ENCODE measurements around the gene RASSF8.
"Not testable (repeated sequence)": the region's sequence is repeated elsewhere in the genome, so short reads cannot be mapped to it uniquely, and the experiment has no call there.

Gene RASSF8

DNA sequence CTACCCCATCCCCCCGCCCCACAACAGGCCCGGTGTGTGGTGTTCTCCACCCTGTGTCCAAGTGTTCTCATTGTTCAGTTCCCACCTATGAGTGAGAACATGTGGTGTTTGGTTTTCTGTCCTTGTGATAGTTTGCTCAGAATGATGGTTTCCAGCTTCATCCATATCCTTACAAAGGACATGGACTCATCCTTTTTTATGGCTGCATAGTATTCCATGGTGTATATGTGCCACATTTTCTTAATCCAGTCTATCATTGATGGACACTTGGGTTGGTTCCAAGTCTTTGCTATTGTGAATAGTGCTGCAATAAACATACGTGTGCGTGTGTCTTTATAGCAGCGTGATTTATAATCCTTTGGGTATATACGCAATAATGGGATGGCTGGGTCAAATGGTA lies 98.8 kb downstream of the RASSF8 start:
- not testable (repeated sequence) for DNase-seq (ENCODE audit: low read depth)

DNA sequence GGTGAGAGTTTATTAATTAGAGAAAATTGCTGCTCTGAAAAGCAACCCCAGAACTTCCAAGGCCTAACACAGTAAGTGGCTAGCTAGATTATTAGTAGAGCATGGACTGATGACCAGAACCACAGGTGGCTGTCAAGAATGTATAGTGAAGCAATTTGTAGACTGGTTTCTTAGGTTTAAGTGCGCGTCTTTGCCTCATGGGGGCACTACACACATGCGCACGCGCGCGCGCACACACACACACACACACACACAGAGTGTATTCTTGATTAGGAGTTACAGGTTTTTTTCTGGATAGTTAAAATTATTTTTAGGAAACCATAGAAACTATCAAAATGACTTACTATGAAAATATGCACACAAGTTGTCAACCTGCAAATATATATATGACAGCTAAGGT lies 99.8 kb downstream of the RASSF8 start:
- DNase-seq (ENCODE audit: low read depth) = no peak

DNA sequence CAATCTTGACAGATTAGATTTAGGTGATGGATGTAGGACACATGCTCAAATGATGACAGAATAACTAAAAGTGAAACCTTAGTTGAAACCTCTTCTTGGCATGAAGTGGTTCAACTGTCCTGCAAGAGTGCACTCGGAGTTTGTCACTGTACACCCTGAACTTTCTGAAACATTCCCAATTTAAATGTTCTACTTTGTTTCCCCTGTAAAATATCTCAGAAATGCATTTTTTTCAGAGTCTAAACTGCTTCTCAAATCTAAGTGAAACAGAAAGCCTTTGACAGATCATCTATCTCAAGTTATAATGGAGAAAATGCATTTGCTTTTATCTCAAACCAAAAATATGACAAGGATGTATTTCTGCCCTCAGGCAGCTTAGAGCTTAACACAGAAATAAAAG lies 100.3 kb downstream of the RASSF8 start:
- DNase-seq (ENCODE audit: low read depth) = no peak

DNA sequence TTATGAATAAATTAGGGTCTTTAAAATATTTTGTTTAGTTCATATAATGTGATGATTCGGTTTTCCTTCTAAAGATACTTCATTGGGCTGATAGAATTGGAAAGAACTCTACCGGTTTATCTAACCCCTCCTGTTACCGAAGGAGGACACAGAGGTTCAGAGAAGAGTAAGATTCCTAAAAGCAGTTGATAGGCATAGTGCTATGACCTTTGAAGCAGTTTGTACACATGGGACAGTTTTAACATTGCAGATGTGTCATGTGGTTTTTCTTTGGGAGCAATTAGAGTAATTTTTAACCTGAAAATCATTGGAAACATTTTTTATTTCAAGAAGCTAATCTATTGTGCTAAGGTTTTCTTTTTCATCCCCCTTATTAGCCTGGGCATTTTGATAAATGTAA lies 103.5 kb downstream of the RASSF8 start:
- DNase-seq (ENCODE audit: low read depth) = no peak

GRCh38 chr12:26062566-26062965 lies 104.1 kb downstream of the RASSF8 start:
- no peak for DNase-seq (ENCODE audit: low read depth)

GRCh38 chr12:26065451-26065850 lies 107.0 kb downstream of the RASSF8 start:
- DNase-seq (ENCODE audit: low read depth) = no peak

DNA sequence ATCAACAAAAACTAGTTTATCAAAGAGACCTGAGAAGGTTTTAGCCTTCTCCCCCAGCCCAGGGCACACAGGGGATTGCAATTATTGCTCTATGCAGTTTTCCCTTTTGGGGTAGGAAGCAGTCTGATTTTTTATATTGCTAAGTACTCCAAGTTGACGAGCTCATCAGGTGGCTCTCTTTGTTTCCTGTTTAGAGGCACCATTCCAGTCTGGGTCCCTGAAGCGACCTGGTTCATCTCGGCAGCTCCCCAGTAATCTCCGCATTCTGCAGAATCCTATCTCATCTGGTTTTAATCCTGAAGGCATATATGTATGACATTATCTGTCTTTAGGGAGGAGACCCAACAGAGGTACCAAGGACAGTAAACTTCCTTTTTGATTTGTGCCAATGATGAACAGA lies 110.0 kb downstream of the RASSF8 start:
- no peak for DNase-seq (ENCODE audit: low read depth)

GRCh38 chr12:26069796-26070195 lies 111.3 kb downstream of the RASSF8 start:
- no peak for DNase-seq (ENCODE audit: low read depth)

DNA sequence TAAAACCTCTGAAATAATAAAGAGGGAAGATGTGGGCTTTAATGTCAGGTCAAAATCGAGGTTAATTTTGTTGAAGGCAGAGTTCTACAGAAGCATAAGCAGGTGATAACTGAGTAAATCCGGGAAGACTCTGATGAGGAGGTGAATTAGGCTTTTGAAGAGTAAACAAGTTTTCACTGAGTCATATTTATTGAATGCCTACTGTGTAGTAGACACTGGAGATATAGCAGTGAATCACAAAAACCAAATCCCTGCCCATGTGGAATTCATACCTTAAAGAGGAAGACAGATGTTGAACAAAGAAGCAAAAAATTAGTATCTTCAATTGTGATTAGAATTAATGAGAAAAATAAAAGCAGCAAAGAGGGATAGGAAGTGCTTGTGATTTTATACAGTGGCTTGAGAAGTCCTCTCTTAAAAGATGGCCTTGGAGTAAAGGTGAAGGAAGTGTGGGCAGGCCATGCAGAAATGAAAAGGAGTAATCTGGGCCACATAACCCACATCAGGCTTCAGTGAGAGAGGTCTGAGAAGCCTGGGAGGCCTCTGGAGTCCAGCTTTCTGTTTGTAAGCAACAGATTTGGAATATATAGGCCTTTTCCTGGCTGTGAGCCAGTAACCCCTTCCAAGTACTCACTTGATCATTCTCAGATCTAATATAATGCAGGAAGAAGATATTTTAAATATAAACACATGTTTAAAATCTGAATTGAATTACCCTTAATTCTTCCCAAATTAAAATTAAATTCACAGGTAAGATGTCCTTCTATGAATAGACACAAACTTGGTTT lies 119.6 kb downstream of the RASSF8 start:
- no peak for DNase-seq (ENCODE audit: low read depth)

GRCh38 chr12:26080911-26081310 lies 122.4 kb downstream of the RASSF8 start:
- DNase-seq (ENCODE audit: low read depth) = no peak

DNA sequence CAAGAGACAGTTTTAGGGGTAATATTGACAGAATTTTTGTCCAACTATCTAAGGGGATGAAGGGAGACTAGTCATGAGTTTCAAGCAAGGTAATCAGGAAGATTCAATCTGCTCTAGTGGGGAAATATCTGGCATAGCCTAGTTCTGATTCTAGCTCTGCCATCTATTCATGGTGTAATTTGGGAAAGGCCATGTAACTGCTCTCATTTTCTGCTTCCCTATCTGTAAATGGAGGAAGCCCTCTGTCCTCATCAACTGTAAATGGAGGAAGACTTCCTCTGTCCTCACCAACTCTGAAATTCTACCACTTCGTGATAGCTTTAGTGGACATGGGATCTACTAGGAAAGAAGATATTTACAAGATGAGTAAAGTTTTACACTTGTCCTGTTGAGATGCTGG lies 128.5 kb downstream of the RASSF8 start:
- DNase-seq (ENCODE audit: low read depth) = no peak

DNA sequence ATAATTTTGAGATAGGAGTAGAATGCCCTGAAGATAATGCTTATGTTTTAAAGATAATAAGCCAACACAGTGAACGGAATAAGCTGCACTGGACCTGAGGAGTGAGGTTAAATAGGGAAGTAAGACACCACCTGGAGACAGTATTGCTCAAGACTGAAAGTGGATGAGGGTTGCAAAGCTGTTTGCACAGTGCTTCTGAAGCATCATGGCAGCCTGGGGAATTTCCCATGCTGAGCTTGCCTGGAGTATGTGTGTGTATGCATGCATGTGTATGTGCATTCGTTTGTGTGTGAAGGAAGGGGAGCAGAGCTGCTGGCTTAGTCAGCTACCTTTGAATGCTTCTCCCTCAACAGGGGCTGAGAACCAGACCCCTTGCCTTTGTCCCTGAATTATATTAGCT lies 130.5 kb downstream of the RASSF8 start:
- no peak for DNase-seq (ENCODE audit: low read depth)

DNA sequence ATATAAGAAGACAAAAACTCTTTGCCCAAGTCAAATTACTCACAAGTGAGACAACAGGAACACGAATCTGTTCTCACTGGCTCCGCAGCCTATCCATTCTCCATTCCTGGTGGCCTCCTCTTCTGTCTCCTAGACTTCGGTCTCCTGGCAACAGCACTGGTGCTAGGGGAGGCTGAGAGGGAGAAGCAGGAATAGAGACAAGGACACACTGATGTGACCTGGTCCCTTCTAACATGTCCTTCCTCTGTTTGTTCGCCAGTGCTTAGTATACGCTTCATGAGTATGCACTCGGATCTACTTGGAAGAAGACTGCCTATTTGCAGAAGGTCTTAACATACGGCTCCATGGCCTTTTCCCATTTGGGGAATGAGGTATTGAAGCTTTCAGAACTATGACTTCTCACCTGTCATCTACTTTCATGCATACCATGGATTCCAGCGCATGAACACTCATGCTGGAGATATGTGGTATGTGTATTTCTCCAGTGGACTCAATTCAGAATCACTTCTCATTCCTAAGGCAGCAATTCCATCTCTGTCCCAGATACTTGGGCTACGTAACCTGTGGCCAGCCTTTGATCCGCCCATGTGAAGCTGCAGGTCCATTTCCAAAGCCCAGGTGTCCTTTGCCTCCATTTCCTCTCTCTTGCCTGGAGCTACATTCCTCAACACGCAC lies 132.5 kb downstream of the RASSF8 start:
- DNase-seq (ENCODE audit: low read depth) = no peak

DNA sequence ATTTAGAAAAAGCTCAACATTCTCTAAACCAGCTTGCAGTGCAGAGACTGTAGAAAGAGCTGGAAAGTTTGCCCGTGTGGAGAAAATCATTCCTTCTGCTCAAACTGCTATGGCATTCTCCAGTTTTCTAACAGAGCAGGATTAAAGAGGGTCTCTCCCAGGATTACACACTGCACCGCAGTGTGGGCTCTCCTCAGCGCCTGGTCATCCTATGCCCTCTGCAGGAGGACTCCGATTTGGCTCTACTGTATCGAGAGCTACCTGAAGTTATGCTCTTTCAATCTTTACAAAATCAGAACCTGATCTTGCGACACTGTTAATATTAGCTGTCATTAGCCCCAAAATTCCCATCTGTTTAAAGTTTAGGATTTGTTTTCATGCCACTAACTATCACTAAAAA lies 133.3 kb downstream of the RASSF8 start:
- no peak for DNase-seq (ENCODE audit: low read depth)

GRCh38 chr12:26092346-26093105 lies 134.0 kb downstream of the RASSF8 start:
- no peak for DNase-seq (ENCODE audit: low read depth)

DNA sequence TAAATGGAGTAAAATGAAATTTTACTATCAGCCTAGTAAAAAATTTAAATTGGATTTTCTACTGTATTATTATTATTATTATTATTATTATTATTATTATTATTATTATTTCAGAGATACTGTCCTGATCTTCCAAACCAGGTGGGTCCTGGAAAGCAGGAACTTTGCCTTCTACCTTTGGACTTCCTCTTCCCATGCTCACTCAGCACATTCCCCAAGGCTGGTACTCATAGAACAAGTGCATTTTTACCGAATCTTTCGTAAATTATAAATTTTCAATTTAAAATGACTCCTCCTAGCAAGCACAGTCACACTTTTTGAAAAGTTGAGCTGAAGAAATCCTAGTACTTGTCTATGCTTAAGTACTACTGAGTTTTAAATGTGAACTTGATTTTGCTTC lies 136.7 kb downstream of the RASSF8 start:
- no peak for DNase-seq (ENCODE audit: low read depth)

- DNase-seq (ENCODE audit: low read depth) = no peak
Measured at GRCh38 chr12:26096036-26096435, 137.6 kb downstream of the RASSF8 start.

DNA sequence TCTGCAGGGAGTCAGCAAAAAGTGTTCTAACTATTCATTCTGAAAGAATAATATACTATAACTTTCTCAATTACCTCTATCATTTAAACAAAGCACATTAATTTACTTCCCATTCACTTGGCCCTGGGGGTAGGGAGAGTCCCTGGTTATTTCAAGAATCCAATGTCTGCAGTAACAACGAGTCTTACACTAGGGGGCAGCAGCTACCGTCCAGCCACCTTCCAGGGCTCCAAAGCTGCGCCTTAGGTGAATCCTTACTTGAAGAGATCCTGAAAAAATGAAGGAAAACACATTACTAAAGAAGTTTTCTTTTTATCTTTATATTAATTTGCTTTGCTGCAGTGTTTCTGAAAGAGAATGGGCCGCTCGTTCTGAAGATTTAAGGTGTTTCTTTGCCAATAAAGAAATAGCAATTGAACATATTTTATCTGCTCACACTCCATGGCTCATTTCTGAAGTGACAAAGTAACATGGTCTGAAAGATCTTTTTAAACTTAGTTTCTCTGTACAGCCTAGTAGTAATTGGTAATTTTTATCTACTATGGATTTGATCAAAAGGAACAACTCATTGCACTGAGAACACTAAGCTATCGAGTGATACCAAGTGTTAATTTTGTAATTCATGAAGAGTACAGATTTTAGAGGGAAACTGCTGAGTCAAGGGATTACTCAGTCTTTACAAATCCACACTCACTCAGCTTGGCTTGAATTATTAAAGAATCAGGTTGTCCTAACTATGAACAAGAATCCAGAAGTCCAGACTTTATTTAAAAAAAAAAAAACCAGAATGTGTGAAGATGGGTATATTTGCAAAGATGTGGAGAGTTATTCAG lies 138.8 kb downstream of the RASSF8 start:
- DNase-seq (ENCODE audit: low read depth) = no peak

DNA sequence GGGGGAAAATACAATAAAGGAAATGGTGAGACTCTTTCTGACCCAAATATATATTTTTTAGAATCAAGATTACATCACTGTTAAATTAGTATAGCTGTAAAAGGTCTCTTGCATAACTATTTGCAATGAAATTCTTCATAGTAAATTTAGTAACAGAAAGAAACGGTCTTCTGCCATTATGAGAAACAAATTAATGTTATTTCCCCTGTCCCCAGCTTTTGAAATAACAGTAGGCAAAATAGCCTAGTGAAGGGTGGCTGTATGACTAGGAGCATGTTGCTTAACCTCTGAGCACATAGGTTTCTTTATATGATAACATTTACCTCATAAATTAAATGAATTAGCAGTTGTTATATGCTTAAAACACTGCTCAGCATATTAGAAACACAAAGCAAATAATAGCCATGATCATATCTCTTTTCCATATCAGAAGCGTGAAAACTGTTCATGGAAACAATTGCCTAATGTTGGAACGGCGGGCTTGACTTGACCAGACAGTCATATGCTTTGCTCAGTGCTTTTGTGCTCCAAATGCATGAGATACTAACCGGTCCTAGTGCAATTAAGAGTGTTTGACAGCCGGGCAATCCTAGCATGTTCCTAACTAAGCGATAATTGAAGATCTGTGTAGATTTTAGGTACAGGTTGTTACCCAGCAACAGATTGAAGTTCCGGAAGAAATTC lies 142.3 kb downstream of the RASSF8 start:
- DNase-seq (ENCODE audit: low read depth) = no peak

DNA sequence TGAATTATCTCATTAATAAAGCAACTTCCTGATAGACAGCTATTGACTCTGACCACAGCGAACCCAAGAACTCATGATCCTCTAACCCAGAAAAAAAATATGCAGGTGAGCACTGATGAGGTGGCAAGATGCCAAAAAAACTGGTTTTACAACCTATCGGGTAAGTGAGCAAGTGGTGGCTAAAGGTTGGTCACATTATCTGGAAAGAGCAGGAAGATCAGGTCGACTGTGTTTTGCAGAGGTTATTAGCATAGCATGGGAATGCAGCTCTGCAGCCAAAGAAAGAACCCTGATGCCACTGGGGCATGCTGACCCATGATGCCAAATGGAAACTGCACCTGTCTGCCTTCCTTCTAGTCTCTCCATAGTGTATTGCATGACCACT lies 142.9 kb downstream of the RASSF8 start:
- DNase-seq (ENCODE audit: low read depth) = no peak

GRCh38 chr12:26101763-26102162 lies 143.3 kb downstream of the RASSF8 start:
- DNase-seq (ENCODE audit: low read depth) = no peak

- DNase-seq (ENCODE audit: low read depth) = no peak
Measured at GRCh38 chr12:26102953-26103352, 144.5 kb downstream of the RASSF8 start.

Data from stimulated activated CD8-positive, alpha-beta memory T cell treated with anti-CD3 and anti-CD28 coated beads, Interleukin-15, amount 100 ng/mL, for 24 hours (primary cell).